ENCODE measurements around the gene CHSY1. TPM values are rescaled to one million over a fixed set of nuclear protein-coding genes. Genes with fewer than 3 reads are reported as not detected.

Gene CHSY1
- total RNA-seq, 1 experiment from 2014 or later = 24.5 TPM

GRCh38 chr15:101269479-101270223 lies 17.8 kb upstream of the CHSY1 start:
- no peak for DNase-seq (ENCODE audit: extremely low read depth, low read depth)

- DNase-seq (ENCODE audit: extremely low read depth, low read depth) = no peak
These were observed 15.7 kb upstream of the CHSY1 start for GRCh38 chr15:101267320-101268104.

GRCh38 chr15:101266787-101267186 lies 14.9 kb upstream of the CHSY1 start:
- no peak for DNase-seq (ENCODE audit: extremely low read depth, low read depth)

GRCh38 chr15:101266034-101266433 lies 14.2 kb upstream of the CHSY1 start:
- DNase-seq (ENCODE audit: extremely low read depth, low read depth) = no peak

GRCh38 chr15:101264911-101265641 lies 13.2 kb upstream of the CHSY1 start:
- no peak for DNase-seq (ENCODE audit: extremely low read depth, low read depth)

- no peak for DNase-seq (ENCODE audit: extremely low read depth, low read depth)
These were observed 12.2 kb upstream of the CHSY1 start for GRCh38 chr15:101264011-101264410.

GRCh38 chr15:101262551-101262950 lies 10.7 kb upstream of the CHSY1 start:
- DNase-seq (ENCODE audit: extremely low read depth, low read depth) = no peak

- DNase-seq (ENCODE audit: extremely low read depth, low read depth) = peak; percentile 69
These were observed 6.6 kb upstream of the CHSY1 start for GRCh38 chr15:101258238-101259144.

GRCh38 chr15:101256757-101257156 lies 4.9 kb upstream of the CHSY1 start:
- no peak for DNase-seq (ENCODE audit: extremely low read depth, low read depth)

- DNase-seq (ENCODE audit: extremely low read depth, low read depth) = no peak
These were observed 3.9 kb upstream of the CHSY1 start for GRCh38 chr15:101255615-101256241.

- no peak for DNase-seq (ENCODE audit: extremely low read depth, low read depth)
These were observed 3.2 kb upstream of the CHSY1 start for GRCh38 chr15:101255051-101255395.

- DNase-seq (ENCODE audit: extremely low read depth, low read depth) = no peak
These were observed 2.6 kb upstream of the CHSY1 start for GRCh38 chr15:101254157-101255050.

- DNase-seq (ENCODE audit: extremely low read depth, low read depth) = no peak
These were observed 988 bp upstream of the CHSY1 start for GRCh38 chr15:101252836-101253235.

- no peak for DNase-seq (ENCODE audit: extremely low read depth, low read depth)
These were observed 697 bp downstream of the CHSY1 start for GRCh38 chr15:101250873-101251829.

- DNase-seq (ENCODE audit: extremely low read depth, low read depth) = no peak
These were observed 1.5 kb downstream of the CHSY1 start for GRCh38 chr15:101250341-101250831.

- no peak for DNase-seq (ENCODE audit: extremely low read depth, low read depth)
These were observed 3.6 kb downstream of the CHSY1 start for GRCh38 chr15:101248274-101248673.

All from NCI-H460 (cell line).